Breast epithelium (tissue), 3 donors: ENCODE data around the gene TNK2.

Experiments
- POLR2A ChIP-seq: fragments of 450-650 bp; IDR thresholded peaks from one replicate; pipeline ENCODE4 v1.6.1; 2016; ENCODE audit warnings: antibody characterized with exemption, mild to moderate bottlenecking, moderate library complexity
- POLR2AphosphoS5 ChIP-seq, 3 donors: sonication (generic); formaldehyde crosslinking; IDR thresholded peaks; one replicate each; pipeline ENCODE4 v1.6.1; 2017; ENCODE audit warnings: antibody characterized with exemption in 3 of 3
- TF ChIP-seq, protein P1 (sequence below), 3 donors: fragments of 450-650 bp; IDR thresholded peaks; one replicate each; pipeline ENCODE4 v1.5.1; 2016 to 2017; ENCODE audit warnings: antibody characterized with exemption in 3 of 3, mild to moderate bottlenecking in 3 of 3, moderate library complexity in 3 of 3

DNA sequence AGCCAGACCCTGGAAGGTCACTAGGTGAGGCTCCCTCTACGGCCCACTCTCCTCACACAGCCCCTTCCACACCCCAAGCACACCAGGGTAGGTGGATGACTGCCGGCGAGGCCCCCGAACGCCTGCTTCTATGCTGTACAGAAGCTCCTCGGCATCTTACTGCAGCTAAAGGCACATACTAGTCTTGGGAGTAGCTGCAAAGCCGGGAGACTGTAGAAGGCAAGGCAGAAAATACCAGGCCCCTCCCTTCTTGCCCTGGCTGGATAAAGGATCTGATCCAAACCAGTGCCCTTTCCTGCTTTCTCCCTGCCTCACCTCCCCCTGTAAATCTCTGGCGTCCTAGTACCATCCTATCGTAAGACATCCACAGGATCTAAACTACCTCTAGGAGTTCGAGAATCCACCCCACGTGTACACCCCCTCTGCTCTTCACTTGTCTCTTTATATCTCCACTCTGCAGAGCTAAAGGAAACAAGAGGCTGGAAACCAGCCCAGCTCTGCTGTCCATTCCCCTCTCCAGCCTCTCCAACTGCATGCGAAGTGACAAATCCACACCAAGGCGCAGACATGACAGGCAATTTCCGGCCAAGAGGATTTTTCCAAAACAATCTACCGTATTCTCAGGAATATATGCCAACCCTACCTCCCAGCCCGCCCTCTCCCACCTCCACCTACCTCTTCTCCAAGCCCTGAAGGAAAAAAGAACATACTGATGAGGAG lies 11.8 kb downstream of the TNK2 start:
- TF ChIP-seq, protein P1, sequence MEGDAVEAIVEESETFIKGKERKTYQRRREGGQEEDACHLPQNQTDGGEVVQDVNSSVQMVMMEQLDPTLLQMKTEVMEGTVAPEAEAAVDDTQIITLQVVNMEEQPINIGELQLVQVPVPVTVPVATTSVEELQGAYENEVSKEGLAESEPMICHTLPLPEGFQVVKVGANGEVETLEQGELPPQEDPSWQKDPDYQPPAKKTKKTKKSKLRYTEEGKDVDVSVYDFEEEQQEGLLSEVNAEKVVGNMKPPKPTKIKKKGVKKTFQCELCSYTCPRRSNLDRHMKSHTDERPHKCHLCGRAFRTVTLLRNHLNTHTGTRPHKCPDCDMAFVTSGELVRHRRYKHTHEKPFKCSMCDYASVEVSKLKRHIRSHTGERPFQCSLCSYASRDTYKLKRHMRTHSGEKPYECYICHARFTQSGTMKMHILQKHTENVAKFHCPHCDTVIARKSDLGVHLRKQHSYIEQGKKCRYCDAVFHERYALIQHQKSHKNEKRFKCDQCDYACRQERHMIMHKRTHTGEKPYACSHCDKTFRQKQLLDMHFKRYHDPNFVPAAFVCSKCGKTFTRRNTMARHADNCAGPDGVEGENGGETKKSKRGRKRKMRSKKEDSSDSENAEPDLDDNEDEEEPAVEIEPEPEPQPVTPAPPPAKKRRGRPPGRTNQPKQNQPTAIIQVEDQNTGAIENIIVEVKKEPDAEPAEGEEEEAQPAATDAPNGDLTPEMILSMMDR (IDR thresholded peaks at IDR 0.05) = no peak
- TF ChIP-seq POLR2A = no peak
- no peak for TF ChIP-seq POLR2AphosphoS5 (IDR thresholded peaks at IDR 0.05)
